Globus pallidus (tissue), 1 donor: ENCODE data around the gene SLC2A13.

ENCODE experiments used
- DNase-seq: peaks from one replicate; pipeline ENCODE4 v3.0.0-alpha.2; 2015; ENCODE audit warnings: low spot score

SLC2A13 gene

DNA sequence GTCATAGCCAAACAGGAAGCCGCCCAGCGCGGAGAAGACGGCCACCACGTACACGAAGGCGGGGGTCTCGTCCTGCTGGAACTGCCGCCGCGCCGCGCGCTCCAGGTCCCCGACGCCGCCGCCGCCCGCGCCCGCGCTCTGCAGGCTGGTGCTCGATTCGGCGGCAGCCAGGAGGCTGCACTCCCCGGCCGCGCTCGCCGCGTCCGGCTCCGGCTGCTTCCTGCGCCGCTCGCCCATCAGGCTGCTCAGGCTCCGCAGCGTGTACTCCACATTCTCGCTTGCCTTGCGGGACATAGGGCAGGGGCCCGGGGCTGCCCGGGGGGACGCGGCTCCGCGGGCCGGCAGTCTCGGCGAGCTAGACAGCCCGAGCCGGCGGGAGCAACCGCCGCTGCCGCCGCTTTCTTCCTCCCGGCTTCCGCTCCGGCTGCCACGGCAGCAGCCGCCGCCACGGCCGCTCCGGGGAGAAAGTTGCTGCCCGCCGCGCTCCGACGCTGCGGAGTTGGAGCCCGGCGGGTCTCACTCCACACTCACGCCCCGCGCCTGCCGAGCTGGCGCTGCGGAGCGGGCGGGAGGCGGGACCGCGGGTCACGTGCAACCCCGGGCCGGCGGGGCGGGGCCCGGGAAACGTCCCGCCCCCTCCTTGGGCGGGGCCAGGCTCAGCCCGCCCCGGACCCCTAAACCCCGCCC, at the start of gene SLC2A13:
SLC2A13 (minus strand) TSS at position 567 of the 687 bp plus-strand sequence; CDS start at position 294, 273 bp downstream.
- DNase-seq = peak; percentile 76

DNA sequence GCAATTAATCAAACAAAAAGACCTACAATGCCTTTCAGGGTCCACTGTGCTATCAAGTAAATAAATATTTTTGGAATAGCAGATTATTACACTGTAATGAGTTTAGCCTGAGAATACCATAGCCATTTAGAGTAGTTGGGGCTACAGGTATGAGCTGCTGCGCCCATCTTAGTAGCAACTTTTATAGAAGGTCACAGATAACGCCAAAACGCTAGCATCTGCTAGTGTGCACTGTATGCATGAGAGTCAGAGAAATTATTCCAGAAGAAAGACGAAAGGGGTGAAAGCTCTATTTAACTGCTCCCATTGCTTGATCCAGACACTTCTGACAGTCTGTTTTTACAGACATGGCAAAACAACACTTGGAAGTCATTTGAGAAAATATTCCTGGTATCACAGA, 48.5 kb upstream of the SLC2A13 start:
- no peak for DNase-seq

DNA sequence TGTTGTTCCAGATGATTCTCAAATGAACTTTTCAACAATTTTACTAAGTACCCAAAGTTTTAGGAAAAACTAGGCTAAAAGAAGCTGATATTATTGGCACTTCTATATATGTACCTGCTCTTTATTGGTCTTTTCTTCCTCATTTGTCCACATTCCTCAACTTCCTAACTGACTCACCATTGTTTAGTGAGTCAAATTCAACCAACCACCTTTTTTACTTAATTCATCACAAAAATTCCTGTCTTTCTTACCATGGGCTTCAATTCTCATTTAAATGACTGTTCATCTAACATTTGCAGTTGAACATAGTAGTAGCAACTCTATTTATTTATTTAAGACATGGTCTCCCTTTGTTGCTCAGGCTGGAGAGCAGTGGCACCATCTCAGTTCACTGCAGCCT, 47.6 kb upstream of the SLC2A13 start:
- no peak for DNase-seq

DNA sequence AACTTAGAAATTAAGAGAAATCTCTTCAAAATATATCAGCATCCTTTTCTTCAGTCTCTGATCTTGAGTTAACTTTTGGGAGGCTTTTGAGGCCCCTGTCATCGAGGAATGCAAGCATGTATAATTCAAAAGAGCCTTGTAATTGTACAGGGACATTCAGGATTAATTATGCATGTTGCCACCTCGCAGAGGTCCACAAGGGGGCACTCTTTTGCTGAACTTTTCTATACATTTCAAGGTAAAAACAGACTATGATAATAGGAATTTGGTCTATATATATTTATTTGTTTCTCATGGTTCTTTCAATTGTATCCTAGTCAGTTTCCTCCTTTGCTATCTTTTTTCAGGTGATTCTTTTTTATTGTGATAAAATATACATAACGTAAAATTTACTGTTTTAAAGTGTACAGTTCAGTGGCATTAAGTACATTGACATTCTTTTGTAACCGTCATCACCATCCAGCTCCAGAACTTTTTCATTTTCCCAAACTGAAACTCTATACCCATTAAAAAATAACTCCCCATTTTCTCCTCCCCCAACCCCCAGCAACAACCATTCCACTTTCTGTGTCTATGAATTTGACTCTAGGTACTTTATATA, 47.0 kb upstream of the SLC2A13 start:
- DNase-seq = peak; percentile 33

DNA sequence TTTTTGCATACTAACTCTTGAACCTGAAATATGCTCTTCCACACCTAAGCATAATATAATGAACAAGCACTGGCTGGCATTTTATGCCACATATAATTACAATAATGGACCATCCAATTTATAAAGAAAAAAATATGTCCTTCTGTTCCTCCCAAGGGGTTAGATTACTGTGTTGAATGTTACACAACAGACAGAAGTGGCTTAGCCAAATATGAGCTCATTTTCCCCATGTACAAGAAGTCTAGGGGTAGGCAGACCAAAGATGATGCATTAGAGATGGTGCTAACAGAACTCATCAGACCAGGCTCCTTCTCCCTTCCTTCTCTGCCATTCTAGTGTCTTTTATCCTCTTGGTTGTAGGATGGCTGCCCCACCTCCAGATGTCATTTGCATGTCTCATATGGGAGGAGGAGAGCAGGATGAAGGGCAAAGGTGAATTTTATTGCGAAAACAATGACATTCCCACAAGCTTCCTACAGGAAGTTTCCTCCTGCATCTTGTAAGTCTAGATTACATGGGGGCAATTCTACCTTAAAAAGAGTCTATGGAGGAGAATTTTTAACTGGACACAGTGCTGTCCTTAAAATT, 43.9 kb upstream of the SLC2A13 start:
- DNase-seq = no peak

DNA sequence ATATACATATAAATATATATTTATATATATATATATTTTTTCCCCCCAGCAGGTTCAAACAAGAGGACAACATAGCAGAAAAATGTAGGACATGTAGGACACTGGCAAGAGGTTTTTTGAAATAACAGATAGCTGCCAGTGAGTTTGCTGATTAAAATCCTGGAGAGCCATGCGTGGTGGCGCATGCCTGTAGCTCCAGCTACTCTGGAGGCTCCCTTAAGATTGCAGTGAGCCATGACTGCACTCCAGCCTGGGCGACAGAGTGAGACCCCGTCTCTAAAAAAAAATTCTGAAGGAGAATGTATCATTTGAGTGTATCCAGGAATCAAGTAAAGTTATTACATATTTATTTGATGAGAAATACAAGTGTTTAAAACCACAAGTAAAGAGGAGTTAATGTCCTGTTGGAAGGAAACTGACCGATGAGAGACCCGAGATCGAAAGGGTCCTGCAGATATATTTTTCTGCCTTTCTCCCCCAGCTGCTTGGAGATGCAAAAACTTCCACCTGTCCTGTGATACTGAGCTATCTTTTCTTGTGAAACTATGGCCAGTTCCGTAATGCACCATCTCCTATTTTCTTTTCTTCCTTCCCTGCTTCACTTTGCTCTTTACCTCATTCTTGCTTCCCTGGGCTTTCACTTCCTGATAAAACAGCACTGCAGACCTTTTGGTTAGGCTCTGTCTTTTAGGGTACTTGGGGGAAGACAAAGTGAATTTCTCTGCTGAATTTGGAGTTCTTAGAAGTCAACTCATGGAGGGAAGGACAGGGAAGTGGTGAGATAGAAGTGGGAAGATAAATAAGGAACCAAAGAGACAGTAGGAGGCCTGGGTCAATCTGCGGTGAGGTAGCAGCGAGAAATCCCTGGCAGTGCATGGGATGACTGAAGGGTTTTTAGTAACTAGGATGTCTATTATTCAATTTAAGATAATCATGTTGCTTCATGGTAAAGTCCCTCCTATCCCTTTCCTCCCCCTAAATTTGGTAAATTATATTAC, 41.2 kb upstream of the SLC2A13 start:
- DNase-seq = no peak

DNA sequence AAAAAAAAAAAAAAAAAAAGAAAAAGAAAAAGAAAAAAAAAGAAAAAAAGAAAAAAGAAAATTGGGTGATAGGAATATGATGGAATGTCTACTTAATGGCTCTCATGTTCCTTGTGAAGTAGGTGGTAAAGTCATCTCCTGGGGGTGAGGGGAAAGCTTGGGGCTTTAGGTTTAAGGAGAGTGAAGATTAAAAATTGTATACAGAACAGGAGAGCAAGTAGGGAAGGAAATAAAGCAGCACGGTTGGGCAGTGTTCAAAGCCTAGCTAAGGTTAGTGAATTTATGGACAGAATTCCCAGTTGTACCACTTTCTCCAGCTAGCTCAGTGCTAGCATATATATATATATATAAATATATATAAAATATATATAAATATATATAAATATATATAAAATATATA, 40.0 kb upstream of the SLC2A13 start:
- DNase-seq = no peak

DNA sequence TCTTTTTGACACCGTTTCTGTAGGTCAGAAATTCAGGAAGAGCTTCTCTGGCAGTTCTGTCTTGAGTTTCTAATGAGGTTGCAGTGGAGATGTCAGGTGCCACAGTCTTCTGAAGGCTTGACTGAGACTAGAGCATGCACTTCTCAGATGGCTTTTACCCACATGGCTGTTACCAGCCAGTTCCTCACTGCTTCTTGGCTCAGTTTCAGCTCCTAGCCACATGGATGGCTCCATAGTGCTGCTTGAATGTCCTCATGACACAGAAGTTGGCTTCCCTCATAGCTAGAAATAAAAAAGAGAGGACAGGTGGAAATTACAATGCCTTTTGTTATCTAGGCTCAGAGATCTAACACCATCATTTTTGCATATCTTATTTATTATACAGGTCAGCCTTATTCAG, 38.1 kb upstream of the SLC2A13 start:
- DNase-seq = peak; percentile 41

DNA sequence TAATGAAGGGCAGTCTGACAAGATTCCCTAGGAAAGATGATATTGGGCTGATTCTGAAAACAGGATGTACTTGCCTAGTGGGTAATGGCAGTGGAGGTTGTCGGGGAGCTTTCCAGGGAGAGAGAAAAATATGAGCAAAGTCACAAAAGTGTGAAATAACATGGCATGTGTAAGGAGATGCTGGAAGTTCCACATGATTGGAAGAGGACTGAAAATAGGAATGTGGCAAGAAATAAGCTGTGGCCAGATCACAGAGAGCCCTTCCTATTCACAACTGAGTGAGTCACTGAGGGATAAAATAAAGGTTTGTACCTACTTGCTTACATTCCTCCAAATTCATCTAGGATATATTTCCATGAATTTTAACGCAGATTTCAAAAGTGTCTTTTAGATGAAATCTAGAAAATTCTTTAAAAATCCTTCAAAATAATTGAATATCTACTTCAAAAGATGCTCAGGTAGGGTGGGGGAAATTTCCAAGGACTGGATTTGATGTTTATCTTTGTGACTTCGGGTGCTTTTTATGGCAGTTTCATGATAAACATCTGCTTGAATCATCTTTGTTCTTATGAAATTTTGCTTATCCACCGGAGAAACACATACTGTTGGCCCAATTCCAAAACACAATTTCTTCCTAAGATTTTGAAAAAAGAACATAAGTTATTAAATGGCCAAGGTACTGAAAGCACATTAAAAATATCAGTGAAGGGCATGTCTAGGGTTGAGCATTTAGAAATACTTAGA, 36.3 kb upstream of the SLC2A13 start:
- no peak for DNase-seq

DNA sequence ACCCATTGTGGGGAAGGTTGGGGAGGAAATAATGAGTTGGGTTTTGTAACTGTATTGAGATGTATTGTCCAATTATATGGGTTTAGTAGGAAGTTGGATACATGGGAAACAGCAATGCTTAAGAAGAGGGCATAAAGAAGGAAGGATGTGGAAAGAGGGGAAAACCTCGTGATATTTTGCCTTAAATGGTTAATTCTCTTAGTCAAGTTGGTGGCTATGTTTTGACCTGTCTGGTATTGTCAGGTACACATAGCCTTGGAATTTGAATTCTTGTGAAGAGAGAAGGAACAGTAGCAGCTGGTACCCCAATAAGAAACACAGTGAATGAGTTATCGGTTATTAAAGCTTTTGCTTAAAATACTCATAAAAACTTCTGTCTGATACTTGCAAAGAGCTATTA, 32.6 kb upstream of the SLC2A13 start:
- no peak for DNase-seq

DNA sequence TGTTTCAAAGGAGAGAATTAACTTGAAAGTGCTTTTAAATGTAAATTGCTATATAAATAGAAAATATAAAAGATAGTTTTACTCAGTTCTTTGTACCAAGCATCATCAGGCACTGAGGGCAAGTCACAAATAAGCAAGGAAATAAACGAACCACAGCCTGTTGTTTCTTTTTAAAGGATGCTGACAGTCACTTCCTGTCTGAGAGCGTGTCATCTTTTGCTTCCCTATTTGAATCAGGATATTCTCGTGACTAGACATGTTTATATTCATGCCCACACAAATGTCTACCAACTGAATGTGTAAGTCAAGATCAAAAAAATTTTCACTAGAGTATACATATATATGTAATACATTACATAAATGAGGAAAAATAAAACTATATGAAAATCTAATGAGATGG, 31.4 kb upstream of the SLC2A13 start:
- DNase-seq = peak; percentile 23

DNA sequence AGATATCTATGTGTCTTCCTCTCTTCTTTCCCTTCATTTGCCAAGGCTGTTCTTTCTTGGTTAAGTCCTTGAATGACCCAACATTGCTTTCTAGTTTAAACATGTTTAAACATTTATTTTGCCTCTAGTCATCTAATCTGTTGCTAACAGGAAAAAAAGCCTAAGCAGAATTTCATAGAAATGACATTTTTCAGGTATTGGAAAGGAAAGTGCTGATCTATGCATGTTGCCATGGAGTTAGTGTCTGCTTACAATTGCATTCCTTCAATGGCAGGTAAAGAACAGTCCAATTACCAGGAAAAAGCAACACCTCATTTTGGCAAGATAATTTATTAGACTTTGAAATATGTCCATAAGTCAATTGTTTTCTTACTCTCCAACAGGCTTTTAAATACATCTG, 21.5 kb upstream of the SLC2A13 start:
- no peak for DNase-seq

DNA sequence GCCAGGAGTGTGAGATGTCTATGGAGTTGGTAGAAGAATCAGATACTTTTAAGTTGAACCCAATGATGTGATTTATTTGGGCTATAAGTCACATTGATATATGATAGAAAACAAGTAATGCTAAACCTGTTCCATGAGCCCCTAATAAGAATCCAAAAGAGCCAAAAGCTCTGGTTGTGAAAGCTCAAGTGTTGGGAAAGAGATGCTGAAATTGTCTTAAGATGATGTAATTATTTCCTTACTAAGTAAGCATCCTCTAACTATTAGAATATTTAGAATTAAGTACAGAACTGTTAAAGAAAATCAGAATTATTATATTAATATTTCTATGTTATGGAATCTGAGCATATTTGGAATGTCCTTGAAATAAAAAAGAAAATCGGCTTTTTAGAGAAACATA, 17.6 kb upstream of the SLC2A13 start:
- DNase-seq = no peak

DNA sequence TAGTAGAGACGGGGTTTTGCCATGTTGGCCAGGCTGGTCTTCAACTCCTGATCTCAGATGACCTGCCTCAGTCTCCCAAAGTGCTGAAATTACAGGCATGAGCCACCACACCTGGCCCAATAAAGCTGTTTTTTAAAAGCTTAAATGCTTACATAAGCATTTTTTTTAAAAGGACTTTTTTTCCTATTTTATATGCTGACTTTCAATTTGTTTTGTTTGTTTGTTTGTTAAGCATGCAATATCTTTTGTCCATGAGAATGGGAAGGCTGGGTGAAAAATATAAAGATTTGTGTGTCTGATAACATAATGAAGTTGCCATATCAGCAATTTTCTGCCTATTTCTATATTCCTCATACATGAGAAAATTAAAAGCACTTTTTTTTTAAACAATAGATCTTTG, 17.0 kb upstream of the SLC2A13 start:
- no peak for DNase-seq

DNA sequence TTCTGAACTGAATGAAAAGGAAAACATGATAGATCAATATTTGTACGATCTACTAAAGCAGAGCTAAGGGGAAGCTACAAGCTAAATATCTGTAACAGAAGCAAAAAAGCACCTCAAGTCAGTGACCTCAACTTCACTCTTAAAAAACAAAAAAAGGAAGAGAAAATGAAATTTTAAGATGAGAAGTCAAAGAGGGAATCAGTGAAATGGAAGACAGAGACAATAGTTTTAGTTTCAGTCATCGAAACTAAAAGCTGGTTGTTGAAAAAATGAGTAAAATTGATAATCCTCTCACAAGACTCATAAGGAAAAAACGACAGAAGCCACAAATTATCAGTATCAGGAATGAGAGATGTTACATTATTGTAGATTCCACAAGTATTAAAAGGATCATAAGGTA, 11.9 kb upstream of the SLC2A13 start:
- no peak for DNase-seq

DNA sequence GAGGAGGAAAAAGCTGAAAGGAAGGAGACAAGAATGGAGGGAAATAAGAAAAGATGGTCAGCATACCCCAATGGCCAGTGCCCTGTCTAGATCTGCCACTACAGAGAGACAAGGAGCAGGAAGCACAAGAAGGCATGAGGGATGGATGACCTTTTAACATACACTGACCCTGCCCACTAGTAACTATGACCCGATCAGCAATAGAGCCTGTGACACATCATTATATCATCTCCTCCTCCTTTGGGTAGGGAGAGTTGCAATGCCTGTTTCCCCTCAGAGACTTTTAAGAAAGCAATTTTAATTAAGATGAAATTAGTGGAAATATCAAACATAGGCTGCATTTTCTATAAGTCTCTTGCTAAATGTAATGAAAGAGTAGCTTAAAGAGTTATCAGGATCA, 4.7 kb upstream of the SLC2A13 start:
- no peak for DNase-seq

DNA sequence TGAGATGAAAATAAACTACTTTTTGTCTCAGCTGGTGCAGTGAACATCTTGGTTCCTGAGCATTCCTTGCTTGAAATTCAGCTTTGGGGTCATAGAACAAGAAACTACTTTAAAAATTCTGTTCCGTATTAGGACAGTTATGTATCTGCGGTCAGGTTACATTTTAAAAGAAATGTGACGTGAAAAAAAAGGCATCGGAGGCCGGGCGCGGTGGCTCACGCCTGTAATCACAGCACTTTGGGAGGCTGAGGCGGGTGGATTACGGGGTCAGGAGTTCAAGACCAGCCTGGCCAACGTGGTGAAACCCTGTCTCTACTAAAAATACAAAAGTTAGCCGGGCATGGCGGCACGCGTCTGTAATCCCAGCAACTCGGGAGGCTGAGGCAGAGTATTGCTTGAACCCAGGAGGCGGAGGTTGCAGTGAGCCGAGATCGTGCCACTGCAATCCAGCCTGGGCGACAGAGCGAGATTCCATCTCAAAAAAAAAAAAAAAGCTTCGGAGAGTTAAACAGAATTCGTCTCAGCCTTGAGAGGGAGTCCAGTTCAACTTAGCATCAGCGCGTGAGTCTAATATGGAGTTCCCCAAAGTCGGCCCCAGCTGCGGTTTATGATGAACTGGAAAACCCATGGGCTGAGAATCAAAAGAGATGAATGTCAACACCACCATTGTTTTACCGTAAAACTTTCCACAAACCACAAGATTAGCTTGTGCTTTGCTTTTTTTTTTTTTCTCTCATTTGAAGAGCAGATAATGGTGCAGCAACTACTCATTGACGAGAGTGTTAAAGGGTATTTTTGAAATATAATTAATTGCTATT, 2.1 kb upstream of the SLC2A13 start:
- no peak for DNase-seq

DNA sequence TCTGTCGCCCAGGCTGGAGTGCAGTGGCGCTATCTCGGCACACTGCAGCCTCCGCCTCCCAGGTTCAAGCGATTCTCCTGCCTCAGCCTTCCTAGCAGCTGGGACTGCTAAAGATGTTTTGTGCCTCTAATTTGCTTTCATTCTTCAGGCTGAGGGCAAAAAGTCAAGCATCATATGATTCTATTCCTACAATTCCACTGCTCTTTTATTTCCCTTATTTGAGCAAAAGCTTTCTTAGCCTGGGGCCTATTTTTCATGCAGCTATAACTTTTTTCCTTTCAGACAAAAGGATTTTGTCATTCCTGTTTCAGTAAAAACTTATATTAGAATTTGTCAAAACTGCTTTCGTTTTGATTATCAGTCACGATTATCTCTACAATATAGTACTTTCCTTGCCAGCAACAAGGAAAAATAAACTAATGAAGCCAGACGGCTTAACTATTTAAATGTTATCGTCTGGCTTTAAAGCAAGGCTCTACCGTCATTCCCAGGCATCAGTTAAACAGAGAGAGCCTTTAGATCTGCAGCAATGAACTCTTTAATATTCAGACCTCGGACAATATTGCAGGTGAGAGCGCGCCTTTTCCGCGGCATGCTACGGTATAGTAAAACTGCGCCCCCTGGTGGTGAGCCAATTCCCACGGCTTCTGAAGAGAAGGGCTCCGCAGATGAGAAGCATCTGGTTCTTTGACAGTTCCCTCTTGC, 1.4 kb upstream of the SLC2A13 start:
- peak; percentile 69 for DNase-seq

DNA sequence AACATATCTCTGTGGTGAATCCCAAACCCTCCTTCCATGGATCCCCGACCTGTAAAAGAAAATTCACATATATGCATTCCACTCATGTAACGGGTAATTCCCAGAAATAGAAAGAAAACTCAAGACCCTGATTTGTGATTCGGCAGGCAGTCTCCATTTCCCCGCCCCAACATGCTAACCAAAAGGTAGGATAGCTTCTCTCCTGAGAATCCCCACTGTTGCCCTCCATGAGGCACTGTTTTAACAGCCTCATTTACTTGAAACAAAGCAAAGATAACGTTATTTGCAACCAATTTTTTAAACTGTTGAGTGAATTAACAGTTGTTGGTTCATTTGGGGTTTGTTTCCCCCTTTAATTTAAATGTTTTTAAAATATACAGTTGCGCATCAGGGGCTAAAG, 774 bp upstream of the SLC2A13 start:
- peak; percentile 13 for DNase-seq

DNA sequence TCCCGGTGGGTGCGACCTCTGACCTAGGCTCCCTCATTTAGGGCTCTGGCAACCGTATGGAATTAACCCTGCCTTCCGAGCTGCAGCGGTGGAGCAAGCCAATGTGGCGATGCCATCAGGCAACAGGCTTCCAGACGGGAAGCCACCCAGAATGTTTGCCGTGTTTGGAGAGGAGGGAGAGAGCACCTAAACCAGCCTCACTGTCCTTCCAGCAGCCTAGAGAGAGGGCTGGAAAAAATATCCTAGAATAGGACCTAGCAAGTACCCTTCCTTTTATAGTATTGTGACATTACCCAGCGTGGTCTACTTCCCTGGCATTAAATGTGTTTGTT, 287 bp upstream of the SLC2A13 start:
- DNase-seq = no peak

DNA sequence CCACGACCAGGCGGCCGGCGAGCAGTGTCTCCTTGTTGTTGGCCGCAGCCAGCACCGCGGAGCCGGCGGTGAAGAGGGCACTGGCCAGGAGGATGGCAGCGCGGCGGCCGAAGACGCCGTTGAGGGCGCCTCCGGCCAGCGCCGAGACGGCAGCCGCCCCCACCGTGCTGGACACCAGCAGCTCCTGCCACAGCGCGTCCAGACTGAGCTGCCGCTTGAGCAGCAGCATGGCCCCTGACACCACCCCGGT, 691 bp downstream of the SLC2A13 start:
- no peak for DNase-seq
